GM12878 (cell line): ENCODE data around the gene TSPYL4. TPM values are rescaled to one million over a fixed set of nuclear protein-coding genes. Genes with fewer than 3 reads are reported as not detected.

ENCODE experiments used
- ATAC-seq: fragments of 200-7000 bp; cut with Tn5 transposase; 3 replicates; pipeline ENCODE4 v1.9.1; 2020; ENCODE audit warnings: mild to moderate bottlenecking, moderate library complexity
- BruUV-seq: library from RNA; stranded (reverse); fragments of 400-500 nt; replicated peaks from 2 replicates; lab custom pipeline; 2021; lab: Mats Ljungman, UMichigan
- CTCF ChIA-PET: fragments of 300-600 bp; sonication (Branson Sonifier 250); formaldehyde crosslinking; extraction: SDS; loops from one replicate; lab custom pipeline; 2021; ENCODE audit warnings: inconsistent platforms; lab: Yijun Ruan, JAX
- POLR2A ChIA-PET: fragments of 350-600 bp; formaldehyde crosslinking; extraction: SDS; loops from one replicate; lab custom pipeline; 2021; ENCODE audit warnings: inconsistent platforms; lab: Charles Lee
- RAD21 ChIA-PET: fragments of 300-600 bp; sonication (Branson Sonifier 250); formaldehyde crosslinking; loops from one replicate; lab custom pipeline; 2023; ENCODE audit warnings: antibody characterized with exemption; ENCODE audit not compliant: unreplicated experiment; lab: Charles Lee
- SMC1A ChIA-PET: fragments of 300-600 bp; sonication (Branson Sonifier 250); formaldehyde crosslinking; loops from one replicate; lab custom pipeline; 2023; ENCODE audit not compliant: unreplicated experiment, uncharacterized antibody; lab: Charles Lee
- DNase-seq: peaks from one replicate; pipeline ENCODE4 v3.0.0-alpha.2; 2011; ENCODE audit warnings: low read depth, low spot score
- FAIRE-seq: peaks from 3 replicates; lab custom pipeline; 2011; peaks lifted over from hg19 to GRCh38; lab: Jason Lieb, UNC
- H2AFZ ChIP-seq: 2 replicates; pipeline ENCODE4 v1.6.0; 2011; ENCODE audit warnings: low read depth, low read length, control low read depth; ENCODE audit not compliant: control insufficient read depth
- H3K27ac ChIP-seq: 2 replicates; pipeline ENCODE4 v1.5.1; 2011; ENCODE audit warnings: control low read depth; ENCODE audit not compliant: control insufficient read depth, insufficient read depth
- H3K27me3 ChIP-seq, 2 experiments: replicated peaks in 1 of 2; 2 replicates each; pipeline versions ENCODE4 v1.6.0 to v1.6.1; 2011; ENCODE audit warnings: low read length in 1 of 2; ENCODE audit not compliant: control insufficient read depth in 2 of 2, insufficient read depth in 2 of 2
- H3K36me3 ChIP-seq, 2 experiments: 2 replicates each; pipeline ENCODE4 v1.5.1; 2011; ENCODE audit warnings: low read length in 1 of 2; ENCODE audit not compliant: control insufficient read depth in 2 of 2, insufficient read depth in 2 of 2
- H3K4me1 ChIP-seq: 2 replicates; pipeline ENCODE4 v1.6.1; 2011; ENCODE audit warnings: mild to moderate bottlenecking, low read length, moderate library complexity, mixed read lengths; ENCODE audit not compliant: control insufficient read depth, insufficient read depth
- H3K4me2 ChIP-seq: 2 replicates; pipeline ENCODE4 v1.6.0; 2011; ENCODE audit warnings: control low read depth; ENCODE audit not compliant: control insufficient read depth, insufficient read depth
- H3K4me3 ChIP-seq: fragments of 200-600 bp; sonication (generic); 2 replicates; pipeline ENCODE4 v1.5.1; 2016
- H3K79me2 ChIP-seq: 2 replicates; pipeline ENCODE4 v1.6.0; 2011; ENCODE audit warnings: low read length; ENCODE audit not compliant: control insufficient read depth, insufficient read depth
- H3K9ac ChIP-seq: 2 replicates; pipeline ENCODE4 v1.8.0; 2011; ENCODE audit warnings: low read length, control low read depth, mixed read lengths; ENCODE audit not compliant: control insufficient read depth, insufficient read depth
- H3K9me3 ChIP-seq: replicated peaks from 3 replicates; pipeline ENCODE4 v1.5.1; 2011; ENCODE audit warnings: mild to moderate bottlenecking, low read length; ENCODE audit not compliant: control insufficient read depth, insufficient read depth
- H4K20me1 ChIP-seq: 2 replicates; pipeline ENCODE4 v1.6.0; 2011; ENCODE audit not compliant: control insufficient read depth, insufficient read depth
- DPF2 ChIP-seq: fragments of 450-650 bp; IDR thresholded peaks from 2 replicates; pipeline ENCODE4 v1.6.1; 2017; ENCODE audit warnings: mild to moderate bottlenecking
- NR2C2 ChIP-seq: IDR thresholded peaks from 2 replicates; pipeline ENCODE4 v1.6.1; 2011; ENCODE audit warnings: borderline replicate concordance, low read depth; ENCODE audit not compliant: control insufficient read depth, insufficient read length
- PML ChIP-seq: IDR thresholded peaks from 2 replicates; pipeline ENCODE4 v1.6.1; 2012; ENCODE audit warnings: low read length, inconsistent platforms
- PRDM15 ChIP-seq: fragments of 450-650 bp; formaldehyde crosslinking; IDR thresholded peaks from 2 replicates; pipeline ENCODE4 v1.4.0; 2020; ENCODE audit warnings: mild to moderate bottlenecking, moderate library complexity
- SMAD5 ChIP-seq: IDR thresholded peaks from 2 replicates; pipeline ENCODE4 v1.6.1; 2016; ENCODE audit warnings: antibody characterized with exemption, low read depth
- ZNF592 ChIP-seq: fragments of 450-650 bp; IDR thresholded peaks from 2 replicates; pipeline ENCODE4 v1.6.1; 2017; ENCODE audit warnings: mild to moderate bottlenecking, moderate library complexity
- WGBS: methylation state at CpG from one replicate; pipeline ENCODE4 v1.1.6; 2016; ENCODE audit warnings: low lambda C conversion rate; ENCODE audit not compliant: insufficient replicate concordance, insufficient coverage; ENCODE audit errors: missing lambda C conversion rate; 5-methylcytosine and 5-hydroxymethylcytosine counted together
- in situ Hi-C: fragments of 300-500 bp; cut with MboI; formaldehyde crosslinking; loops from 9 replicates; pipeline ENCODE4 v1.14.3; 2018; ENCODE audit warnings: mixed read lengths
- intact Hi-C: fragments of 100-400 bp; cut with micrococcal nuclease; formaldehyde crosslinking; loops from one replicate; pipeline ENCODE4 v1.14.2; 2022; ENCODE audit not compliant: unreplicated experiment
- polyA plus RNA-seq, 11 experiments: library from polyadenylated mRNA; depleted of rRNA in 4 of 11; unstranded in 6 of 11; stranded (reverse) in 5 of 11; fragments of >200 nt; fragmentation: Nextera tagmentation in 4 of 11; fragmentation: Illumina TruSeq in 1 of 11; extraction: Ambion mirVana in 4 of 11; extraction: Trizol in 1 of 11; gene quantifications; 1 replicate in 1 of 11; 2 replicates in 10 of 11; pipeline versions ENCODE4 v1.2.1 to v1.2.3, GENCODE V29; 2011 to 2016; ENCODE audit warnings: inconsistent platforms in 2 of 11, missing spikeins in 2 of 11, low read depth in 1 of 11
- total RNA-seq, 4 experiments: library from RNA; depleted of rRNA in 3 of 4; stranded (reverse); fragments of >200 nt in 3 of 4; fragmentation: Illumina TruSeq in 1 of 4; extraction: Trizol in 1 of 4; gene quantifications; 2 replicates each; pipeline versions ENCODE4 v1.2.1 to v1.2.3, GENCODE V29; 2013 to 2021

TSPYL4 gene
- total and polyA plus RNA-seq, 10 of the 15 experiments (the other 5 are each of a cell fraction or from before 2014, with no cell fraction given) = 1.5 to 27.6 (median 20.0) TPM

GRCh38 chr6:116214681-116215080, 39.2 kb downstream of the TSPYL4 start (continued):
- TF ChIP-seq ZNF592 (no peak), DPF2 (no peak)

GRCh38 chr6:116210750-116211425, 43.0 kb downstream of the TSPYL4 start:
- no TSS peak for BruUV-seq
- H3K4me3 ChIP-seq = no peak overlapping the region
- H3K9ac ChIP-seq = no peak overlapping the region
- no peak overlapping the region for H3K4me2 ChIP-seq
- DNase-seq = no peak
- no peak overlapping the region for H2AFZ ChIP-seq
- ChIA-PET RAD21 (no interaction called here), POLR2A (no interaction called here), CTCF (interaction anchor here (0.6 to 5.0 kb wide), 6 partner anchors 7 to 354 kb away, joined by 3 to 45 read pairs (median 3); no protein-coding TSS in a partner anchor), SMC1A (interaction anchor here (1.0 to 1.4 kb wide), 4 partner anchors 22 to 102 kb away, joined by 3 read pairs; no protein-coding TSS in a partner anchor)
- no peaks in the 10 kb centered on the region for H3K4me1 ChIP-seq
- intact Hi-C loops (no loop called here), in situ Hi-C loops (no loop called here)
- TF ChIP-seq SMAD5 = no peak
- no peak for TF ChIP-seq PML
- TF ChIP-seq PRDM15 (CRISPR knock-in tag) = no peak
- TF ChIP-seq NR2C2 = no peak
- 85% methylated on average over 3 of the region's 3 CpGs for WGBS
- no peaks in the 10 kb centered on the region for H3K79me2 ChIP-seq
- no peaks in the 10 kb centered on the region for H3K27me3 ChIP-seq
- H3K36me3 ChIP-seq = peaks cover 0 to 5% of the 10 kb centered on the region in 2 experiments; a peak in 1 of 4 replicates
- ATAC-seq = no peak
- H4K20me1 ChIP-seq = no peaks in the 10 kb centered on the region
- no peak for FAIRE-seq
- H3K27ac ChIP-seq = no peak overlapping the region
- no peaks in the 10 kb centered on the region for H3K9me3 ChIP-seq
